Measurements from ENCODE around the gene NEXMIF. TPM values are rescaled to one million over a fixed set of nuclear protein-coding genes. Genes with fewer than 3 reads are reported as not detected.

The NEXMIF gene
- total and polyA plus RNA-seq, 2 donors from 2014 or later = 0.54 to 6.0 TPM

GRCh38 chrX:74804574-74804973, 120.7 kb downstream of the NEXMIF start:
- intact Hi-C loops (cut with DNase I) = no loop called here
- no peaks in the 10 kb centered on the region for H3K4me1 ChIP-seq (ENCODE audit: control insufficient read depth in 2 of 3, insufficient read depth in 2 of 3, low read depth in 1 of 3, low read length in 3 of 3)
- no peaks in the 10 kb centered on the region for H3K27me3 ChIP-seq (ENCODE audit: control insufficient read depth, insufficient read depth, low read length)
- no peaks in the 10 kb centered on the region for H3K36me3 ChIP-seq (ENCODE audit: control insufficient read depth in 2 of 3, insufficient read depth in 3 of 3, low read length in 3 of 3)
- H3K4me3 ChIP-seq (ENCODE audit: low read length in 3 of 3) = no peak overlapping the region
- H3K9me3 ChIP-seq (ENCODE audit: control insufficient read depth in 2 of 3, insufficient read depth in 1 of 3, low read length in 3 of 3) = no peaks in the 10 kb centered on the region
- DNase-seq = no peak
- H3K9ac ChIP-seq (ENCODE audit: low read length in 3 of 3) = no peak overlapping the region
- TF ChIP-seq CTCF (IDR thresholded peaks at IDR 0.05; ENCODE audit: borderline replicate concordance, extremely low read depth, insufficient read depth) = no peak
- H3K27ac ChIP-seq (ENCODE audit: low read depth in 2 of 2, low read length in 2 of 2) = no peak overlapping the region
- no peak for FAIRE-seq

- no peak for TF ChIP-seq CTCF (IDR thresholded peaks at IDR 0.05; ENCODE audit: borderline replicate concordance, extremely low read depth, insufficient read depth)
- Histone ChIP-seq H3K27me3 (ENCODE audit: control insufficient read depth, insufficient read depth, low read length) (no peaks in the 10 kb centered on the region), H3K4me3 (ENCODE audit: low read length in 3 of 3) (no peak overlapping the region), H3K27ac (ENCODE audit: low read depth in 2 of 2, low read length in 2 of 2) (no peak overlapping the region), H3K9me3 (ENCODE audit: control insufficient read depth in 2 of 3, insufficient read depth in 1 of 3, low read length in 3 of 3) (no peaks in the 10 kb centered on the region), H3K9ac (ENCODE audit: low read length in 3 of 3) (no peak overlapping the region), H3K4me1 (ENCODE audit: control insufficient read depth in 2 of 3, insufficient read depth in 2 of 3, low read depth in 1 of 3, low read length in 3 of 3) (no peaks in the 10 kb centered on the region), H3K36me3 (ENCODE audit: control insufficient read depth in 2 of 3, insufficient read depth in 3 of 3, low read length in 3 of 3) (no peaks in the 10 kb centered on the region)
- intact Hi-C loops (cut with DNase I) = no loop called here
- no peak for DNase-seq
- FAIRE-seq = no peak
Measured at GRCh38 chrX:74800062-74800461, 125.2 kb downstream of the NEXMIF start.

- TF ChIP-seq CTCF (IDR thresholded peaks at IDR 0.05; ENCODE audit: borderline replicate concordance, extremely low read depth, insufficient read depth) = no peak
- intact Hi-C loops (cut with DNase I) = no loop called here
- H3K4me3 ChIP-seq (ENCODE audit: low read length in 3 of 3) = no peak overlapping the region
- FAIRE-seq (peak; percentile 47), DNase-seq (no peak)
- no peaks in the 10 kb centered on the region for H3K27me3 ChIP-seq (ENCODE audit: control insufficient read depth, insufficient read depth, low read length)
- H3K4me1 ChIP-seq (ENCODE audit: control insufficient read depth in 2 of 3, insufficient read depth in 2 of 3, low read depth in 1 of 3, low read length in 3 of 3) = no peaks in the 10 kb centered on the region
- no peaks in the 10 kb centered on the region for H3K9me3 ChIP-seq (ENCODE audit: control insufficient read depth in 2 of 3, insufficient read depth in 1 of 3, low read length in 3 of 3)
- H3K27ac ChIP-seq (ENCODE audit: low read depth in 2 of 2, low read length in 2 of 2) = no peak overlapping the region
- H3K36me3 ChIP-seq (ENCODE audit: control insufficient read depth in 2 of 3, insufficient read depth in 3 of 3, low read length in 3 of 3) = no peaks in the 10 kb centered on the region
- H3K9ac ChIP-seq (ENCODE audit: low read length in 3 of 3) = no peak overlapping the region
Measured at GRCh38 chrX:74797338-74797887, 127.8 kb downstream of the NEXMIF start.

- Histone ChIP-seq H3K9ac (ENCODE audit: low read length in 3 of 3) (no peak overlapping the region), H3K36me3 (ENCODE audit: control insufficient read depth in 2 of 3, insufficient read depth in 3 of 3, low read length in 3 of 3) (no peaks in the 10 kb centered on the region), H3K9me3 (ENCODE audit: control insufficient read depth in 2 of 3, insufficient read depth in 1 of 3, low read length in 3 of 3) (no peaks in the 10 kb centered on the region), H3K4me3 (ENCODE audit: low read length in 3 of 3) (no peak overlapping the region), H3K27ac (ENCODE audit: low read depth in 2 of 2, low read length in 2 of 2) (no peak overlapping the region), H3K4me1 (ENCODE audit: control insufficient read depth in 2 of 3, insufficient read depth in 2 of 3, low read depth in 1 of 3, low read length in 3 of 3) (no peaks in the 10 kb centered on the region), H3K27me3 (ENCODE audit: control insufficient read depth, insufficient read depth, low read length) (no peaks in the 10 kb centered on the region)
- no peak for TF ChIP-seq CTCF (IDR thresholded peaks at IDR 0.05; ENCODE audit: borderline replicate concordance, extremely low read depth, insufficient read depth)
- peak in 1 of 5 donors; percentile 0 for DNase-seq
- FAIRE-seq = peak; percentile 29
- intact Hi-C loops (cut with DNase I) = no loop called here
Measured at GRCh38 chrX:74788545-74789086, 136.6 kb downstream of the NEXMIF start.

Data from kidney (tissue), 14 donors.